NCI-H526 (cell line): ENCODE measurements around the gene AGAP4.
"Not testable (repeated sequence)": the region's sequence is repeated elsewhere in the genome, so short reads cannot be mapped to it uniquely, and the experiment has no call there.

ENCODE experiments used
- DNase-seq, 2 experiments: peaks; one replicate each; lab custom pipeline; 2025; lab: John Stamatoyannopoulos, UW

Gene AGAP4

DNA sequence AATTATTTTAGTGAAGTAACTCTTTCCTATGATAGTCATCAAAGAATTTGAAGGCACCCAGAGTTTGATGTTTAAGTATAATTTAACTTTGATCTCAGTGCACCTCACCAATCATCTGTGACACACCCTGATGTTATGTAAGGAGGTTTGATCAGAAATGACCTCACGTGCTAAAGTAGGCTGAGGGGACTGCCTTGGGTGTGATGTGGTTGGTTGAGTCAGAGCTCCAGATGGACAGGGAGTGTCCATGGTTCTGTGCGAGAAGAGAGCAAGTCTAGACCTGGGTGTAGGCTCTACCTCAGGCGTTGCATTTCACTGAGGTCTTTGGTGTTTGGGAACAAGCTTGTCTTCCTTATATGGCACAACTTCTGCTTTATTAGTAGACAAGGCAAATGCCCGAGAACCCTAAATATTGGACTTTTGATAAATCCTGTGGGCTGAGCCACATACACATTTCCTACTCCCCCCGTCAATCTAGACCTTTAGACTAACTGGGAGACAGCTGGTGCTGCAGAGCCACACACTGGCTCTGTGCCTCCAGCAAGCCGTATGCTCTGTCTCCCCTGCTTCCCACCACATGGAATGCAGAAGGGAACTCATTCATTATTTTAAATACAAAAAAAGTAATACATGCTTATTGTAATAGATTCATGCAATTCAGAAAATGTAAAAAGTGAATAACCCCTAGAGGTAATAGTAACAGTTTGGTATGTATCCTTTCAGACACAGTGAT, 56.4 kb downstream of the AGAP4 start:
- not testable (repeated sequence) for DNase-seq

DNA sequence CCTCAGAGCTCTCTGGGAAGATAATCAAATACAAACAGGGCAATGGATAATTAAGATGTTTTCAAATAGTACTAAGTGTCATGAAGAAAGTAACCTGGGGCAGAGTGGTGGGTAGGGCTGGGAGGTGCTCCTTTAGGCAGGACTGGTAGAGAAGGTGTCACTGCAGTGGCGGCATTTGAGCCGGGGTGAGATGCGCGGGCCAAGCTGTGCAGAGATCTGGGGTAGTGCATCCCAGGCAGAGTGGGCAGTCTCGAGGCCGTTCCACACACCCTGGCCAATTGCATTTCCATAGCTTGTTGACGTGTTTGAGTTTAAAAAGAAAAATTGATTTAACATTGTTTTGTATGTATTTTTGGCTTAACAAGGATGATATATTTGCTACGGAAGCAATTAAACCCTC, 57.3 kb downstream of the AGAP4 start:
- DNase-seq: not testable (repeated sequence)

- DNase-seq: peak; percentile 8 to 38
Measured at GRCh38 chr10:45787212-45787741, 60.0 kb downstream of the AGAP4 start.

DNA sequence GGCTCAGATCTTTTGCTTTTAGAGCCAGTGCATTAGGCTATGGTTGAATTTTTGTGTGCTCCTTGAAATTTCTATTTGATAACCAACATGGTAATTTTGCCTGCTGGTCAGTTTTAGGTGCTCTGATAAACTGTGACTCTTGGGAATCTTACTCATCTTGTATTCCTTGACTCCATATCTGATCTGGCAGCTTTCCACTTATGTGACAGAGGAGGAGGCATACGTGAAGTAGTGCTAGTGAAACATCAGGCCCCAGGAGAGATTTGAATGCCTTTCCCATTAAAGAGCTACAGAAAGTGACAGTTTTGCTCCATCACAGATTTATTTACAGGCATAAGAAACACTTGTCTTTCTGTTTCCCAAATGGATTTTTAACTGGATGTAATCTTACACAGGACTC, 61.1 kb downstream of the AGAP4 start:
- DNase-seq: not testable (repeated sequence)
